ENCODE data around the gene IQSEC1. TPM values are rescaled to one million over a fixed set of nuclear protein-coding genes. Genes with fewer than 3 reads are reported as not detected.

The IQSEC1 gene
- total and polyA plus RNA-seq, 9 of the 15 experiments (the other 6 are each of a cell fraction or from before 2014, with no cell fraction given) = 0.56 to 39.0 (median 6.8) TPM

- Histone ChIP-seq H3K4me3 (no peak overlapping the region), H3K27ac (ENCODE audit: extremely low read depth, low read depth, low read length) (no peak overlapping the region), H3K36me3 (ENCODE audit: control insufficient read depth, insufficient read depth, low read length) (no peaks in the 10 kb centered on the region), H3K4me1 (replicated peaks in 1 of 2; ENCODE audit: control insufficient read depth in 2 of 2, insufficient read depth in 2 of 2, low read length in 2 of 2) (peaks cover 62 to 64% of the 10 kb centered on the region in 2 experiments), H3K9me3 (replicated peaks; ENCODE audit: control insufficient read depth, insufficient read depth, low read depth, low read length) (no peaks in the 10 kb centered on the region), H4K20me1 (replicated peaks; ENCODE audit: control insufficient read depth, insufficient read depth, low read length) (0 out of 2 replicates have a peak, but pooled peaks cover 4% of the 10 kb centered on the region), H3K9ac (ENCODE audit: insufficient read depth in 1 of 2, low read depth in 2 of 2, low read length in 2 of 2) (no peak overlapping the region), H3K79me2 (ENCODE audit: control insufficient read depth, insufficient read depth, low read length) (no peaks in the 10 kb centered on the region), H3K4me2 (ENCODE audit: insufficient read depth, low read length) (no peak overlapping the region), H3K9me1 (ENCODE audit: control insufficient read depth, insufficient read depth, low read length) (no peaks in the 10 kb centered on the region), H3K27me3 (ENCODE audit: control insufficient read depth in 2 of 2, insufficient read depth in 2 of 2, low read length in 2 of 2) (no peaks in the 10 kb centered on the region), H2AFZ (ENCODE audit: low read depth, low read length) (peak overlapping the region; percentile 30)
- ChIA-PET POLR2A (interaction anchor here (1.2 to 2.7 kb wide), 2 partner anchors 9 to 10 kb away, joined by 5 to 18 read pairs; no protein-coding TSS in a partner anchor), CTCF (ENCODE audit: low intra/inter-chr PET ratio) (no interaction called here)
- in situ Hi-C loops (cut with MboI) = no loop called here
- TF ChIP-seq TEAD4 (IDR thresholded peaks at IDR 0.05; ENCODE audit: low read length) = no peak
- TF ChIP-seq TEAD4 (CRISPR knock-in tag; IDR thresholded peaks at IDR 0.05; ENCODE audit: borderline replicate concordance) = no peak
- 0 out of 2 replicates have a peak, but pooled peaks have one; percentile 27 for TF ChIP-seq E2F1 (CRISPR knock-in tag; IDR thresholded peaks at IDR 0.05)
- FAIRE-seq = no peak
- no peak for DNase-seq (ENCODE audit: extremely low read depth in 1 of 4, low spot score in 3 of 4)
- no TSS peak for BruUV-seq (replicated peaks)
- no peak for ATAC-seq
- intact Hi-C loops (cut with micrococcal nuclease) = no loop called here
- WGBS (ENCODE audit: insufficient coverage, low coverage, missing lambda C conversion rate) = 24% methylated on average over 4 of the region's 4 CpGs
Observed at GRCh38 chr3:13003608-13004007, 69.6 kb downstream of the IQSEC1 start.
